Measurements from ENCODE around the gene VPS72. TPM values are rescaled to one million over a fixed set of nuclear protein-coding genes. Genes with fewer than 3 reads are reported as not detected.
A peak's percentile ranks its signal among the peaks of the same experiment; 100 is the strongest.

VPS72 gene
- total RNA-seq, 4 donors from 2014 or later = 17.2 to 30.8 (median 26.8) TPM

GRCh38 chr1:151184211-151184610, 5.8 kb downstream of the VPS72 start:
- Histone ChIP-seq H3K4me3 (no peak overlapping the region), H3K9me3 (no peaks in the 10 kb centered on the region), H3K27me3 (no peaks in the 10 kb centered on the region), H3K36me3 (peaks cover 69% of the 10 kb centered on the region), H3K4me1 (peaks cover 14% of the 10 kb centered on the region), H3K27ac (no peak overlapping the region)
- WGBS = 94% methylated on average over 10 of the region's 10 CpGs
- TF ChIP-seq EP300 (IDR thresholded peaks at IDR 0.05) (no peak), POLR2A (IDR thresholded peaks at IDR 0.05) (no peak), POLR2AphosphoS5 (IDR thresholded peaks at IDR 0.05) (no peak), CTCF (IDR thresholded peaks at IDR 0.05) (no peak)
- DNase-seq (ENCODE audit: low spot score in 2 of 2) = no peak

- Histone ChIP-seq H3K9me3 (no peaks in the 10 kb centered on the region), H3K27ac (no peak overlapping the region), H3K27me3 (no peaks in the 10 kb centered on the region), H3K36me3 (peaks cover 84% of the 10 kb centered on the region), H3K4me1 (peaks cover 8% of the 10 kb centered on the region), H3K4me3 (no peak overlapping the region)
- 92% methylated on average over 17 of the region's 17 CpGs for WGBS
- DNase-seq (ENCODE audit: low spot score in 2 of 2) = no peak
- TF ChIP-seq POLR2A (IDR thresholded peaks at IDR 0.05) (no peak), EP300 (IDR thresholded peaks at IDR 0.05) (no peak), POLR2AphosphoS5 (IDR thresholded peaks at IDR 0.05) (no peak), CTCF (IDR thresholded peaks at IDR 0.05) (no peak)
Observed at GRCh38 chr1:151176514-151177045, 13.4 kb downstream of the VPS72 start.

GRCh38 chr1:151175863-151176262, 14.1 kb downstream of the VPS72 start, which contains the start of gene TMOD4:
Gene TMOD4, minus strand, starts transcription at chr1:151175981. Its CDS starts 1,106 bp downstream, at chr1:151174875.
- H3K4me1 ChIP-seq = peaks cover 8% of the 10 kb centered on the region
- TF ChIP-seq CTCF (IDR thresholded peaks at IDR 0.05) (peak in 1 of 2 donors; percentile 45), EP300 (IDR thresholded peaks at IDR 0.05) (no peak)
- DNase-seq (ENCODE audit: low spot score in 2 of 2) = no peak
- no peaks in the 10 kb centered on the region for H3K9me3 ChIP-seq
- H3K4me3 ChIP-seq = no peak within 1 kb of the TSS
- WGBS = 47% methylated on average over 4 of the region's 4 CpGs
- H3K27ac ChIP-seq = no peak within 1 kb of the TSS
- peaks cover 81% of the 10 kb centered on the region for H3K36me3 ChIP-seq
- H3K27me3 ChIP-seq = no peaks in the 10 kb centered on the region

- H3K4me1 ChIP-seq = peaks cover 8% of the 10 kb centered on the region
- H3K27ac ChIP-seq = no peak overlapping the region
- H3K36me3 ChIP-seq = peaks cover 81% of the 10 kb centered on the region
- no peaks in the 10 kb centered on the region for H3K9me3 ChIP-seq
- no peak for DNase-seq (ENCODE audit: low spot score in 2 of 2)
- H3K4me3 ChIP-seq = no peak overlapping the region
- no peaks in the 10 kb centered on the region for H3K27me3 ChIP-seq
- TF ChIP-seq EP300 (IDR thresholded peaks at IDR 0.05) (no peak), CTCF (IDR thresholded peaks at IDR 0.05) (no peak), POLR2AphosphoS5 (IDR thresholded peaks at IDR 0.05) (no peak), POLR2A (IDR thresholded peaks at IDR 0.05) (no peak)
- WGBS = 40% methylated on average over 6 of the region's 6 CpGs
Observed at GRCh38 chr1:151175041-151175741, 14.8 kb downstream of the VPS72 start.

GRCh38 chr1:151171190-151171589, 18.8 kb downstream of the VPS72 start:
- DNase-seq (ENCODE audit: low spot score in 2 of 2) = no peak
- TF ChIP-seq CTCF (IDR thresholded peaks at IDR 0.05) (no peak), POLR2A (IDR thresholded peaks at IDR 0.05) (no peak), EP300 (IDR thresholded peaks at IDR 0.05) (no peak), POLR2AphosphoS5 (IDR thresholded peaks at IDR 0.05) (no peak)
- Histone ChIP-seq H3K9me3 (no peaks in the 10 kb centered on the region), H3K27ac (no peak overlapping the region), H3K4me1 (peaks cover 19% of the 10 kb centered on the region), H3K4me3 (no peak overlapping the region), H3K36me3 (peaks cover 66% of the 10 kb centered on the region), H3K27me3 (no peaks in the 10 kb centered on the region)
- WGBS = 90% methylated on average over 5 of the region's 5 CpGs
